Measurements from ENCODE around the gene CDK14. TPM values are rescaled to one million over a fixed set of nuclear protein-coding genes. Genes with fewer than 3 reads are reported as not detected.

CDK14 gene
- total and polyA plus RNA-seq, 10 of the 15 experiments (the other 5 are each of a cell fraction or from before 2014, with no cell fraction given) = 6.5 to 61.3 (median 24.2) TPM

GRCh38 chr7:90736968-90737939, 141.1 kb downstream of the CDK14 start (continued):
- TF ChIP-seq MEF2A (IDR thresholded peaks at IDR 0.05; ENCODE audit: insufficient read depth, low read depth, low read length) (peak; percentile 89), SPI1 (IDR thresholded peaks at IDR 0.05; ENCODE audit: borderline replicate concordance, insufficient read depth, low read depth, low read length) (peak; percentile 99), TBL1XR1 (IDR thresholded peaks at IDR 0.05; ENCODE audit: low read depth, low read length) (peak; percentile 76; the same call in 1 of the 2 replicates), RUNX3 (IDR thresholded peaks at IDR 0.05; ENCODE audit: low read length) (peak; percentile 97), MTA3 (IDR thresholded peaks at IDR 0.05; ENCODE audit: borderline replicate concordance, low read length) (peak; percentile 88; the same call in 1 of the 2 replicates), YY1 (IDR thresholded peaks at IDR 0.05; ENCODE audit: low read depth, low read length) (no peak), CBX3 (IDR thresholded peaks at IDR 0.05; ENCODE audit: borderline replicate concordance, low read depth) (no peak), NRF1 (conservative IDR thresholded peaks at IDR 0.05; ENCODE audit: low read depth, low read length) (no peak), ZBTB40 (IDR thresholded peaks at IDR 0.05; ENCODE audit: borderline replicate concordance) (no peak), RCOR1 (conservative IDR thresholded peaks at IDR 0.05; ENCODE audit: low read depth, low read length) (peak; percentile 72; the same call in 1 of the 2 replicates), NR2C1 (IDR thresholded peaks at IDR 0.05) (no peak), WRNIP1 (IDR thresholded peaks at IDR 0.05; ENCODE audit: borderline replicate concordance, low read depth, low read length) (no peak), ZNF274 (IDR thresholded peaks at IDR 0.05; ENCODE audit: insufficient read depth, insufficient read length) (no peak), EED (IDR thresholded peaks at IDR 0.05; ENCODE audit: low read depth) (peak; percentile 99), SREBF1 (IDR thresholded peaks at IDR 0.05; ENCODE audit: low read length) (no peak), EZH2 (IDR thresholded peaks at IDR 0.05; ENCODE audit: borderline replicate concordance, control insufficient read depth, low read depth, low read length) (no peak), PKNOX1 (IDR thresholded peaks at IDR 0.05) (peak; percentile 93), BHLHE40 (IDR thresholded peaks at IDR 0.05; ENCODE audit: borderline replicate concordance in 1 of 2, low read depth in 2 of 2, low read length in 1 of 2) (peak in 1 of 2 experiments; percentile 64; a peak in 2 of 4 replicates), TAF1 (IDR thresholded peaks at IDR 0.05; ENCODE audit: borderline replicate concordance, low read depth, low read length) (no peak), SIX5 (IDR thresholded peaks at IDR 0.05; ENCODE audit: low read depth, low read length, severe bottlenecking) (no peak), EGR1 (IDR thresholded peaks at IDR 0.05; ENCODE audit: borderline replicate concordance in 1 of 2, low read depth in 2 of 2, low read length in 2 of 2) (no peak), NFYA (IDR thresholded peaks at IDR 0.05; ENCODE audit: borderline replicate concordance, low read depth, low read length) (no peak)

All from GM12878 (cell line).